ENCODE measurements around the gene UROD.
"Not testable (repeated sequence)": the region's sequence is repeated elsewhere in the genome, so short reads cannot be mapped to it uniquely, and the experiment has no call there.

UROD gene

GRCh38 chr1:45011837-45012638, at the start of gene UROD:
Gene UROD (plus strand): TSS chr1:45012254. CDS start chr1:45012266, 12 bp downstream.
- peak; percentile 89 to 91 for DNase-seq (ENCODE audit: low read depth in 2 of 2)

GRCh38 chr1:44962729-44963128, 49.3 kb upstream of the UROD start:
- no peak for DNase-seq (ENCODE audit: low read depth in 2 of 2)

GRCh38 chr1:44964396-44964795, 47.7 kb upstream of the UROD start:
- DNase-seq (ENCODE audit: low read depth in 2 of 2): no peak

- peak in 1 of 2 experiments; percentile 6 for DNase-seq (ENCODE audit: low read depth in 2 of 2)
Measured at GRCh38 chr1:44970317-44970716, 41.7 kb upstream of the UROD start.

GRCh38 chr1:44973645-44974044, 38.4 kb upstream of the UROD start:
- DNase-seq (ENCODE audit: low read depth in 2 of 2): no peak

GRCh38 chr1:44976252-44976651, 35.8 kb upstream of the UROD start:
- no peak for DNase-seq (ENCODE audit: low read depth in 2 of 2)

- not testable (repeated sequence) for DNase-seq (ENCODE audit: low read depth in 2 of 2)
Measured at GRCh38 chr1:44977372-44977771, 34.7 kb upstream of the UROD start.

GRCh38 chr1:44985747-44986359, 26.2 kb upstream of the UROD start:
- DNase-seq (ENCODE audit: low read depth in 2 of 2): no peak

- no peak for DNase-seq (ENCODE audit: low read depth in 2 of 2)
Measured at GRCh38 chr1:44988531-44989156, 23.4 kb upstream of the UROD start.

GRCh38 chr1:44994309-44994898, 17.6 kb upstream of the UROD start:
- no peak for DNase-seq (ENCODE audit: low read depth in 2 of 2)

GRCh38 chr1:44995467-44996238, 16.4 kb upstream of the UROD start:
- DNase-seq (ENCODE audit: low read depth in 2 of 2): no peak

- DNase-seq (ENCODE audit: low read depth in 2 of 2): no peak
Measured at GRCh38 chr1:44999232-44999631, 12.8 kb upstream of the UROD start.

GRCh38 chr1:45001011-45001481, 11.0 kb upstream of the UROD start:
- no peak for DNase-seq (ENCODE audit: low read depth in 2 of 2)

- not testable (repeated sequence) for DNase-seq (ENCODE audit: low read depth in 2 of 2)
Measured at GRCh38 chr1:45001576-45001975, 10.5 kb upstream of the UROD start.

GRCh38 chr1:45002650-45003645, 9.1 kb upstream of the UROD start:
- DNase-seq (ENCODE audit: low read depth in 2 of 2): no peak

- no peak for DNase-seq (ENCODE audit: low read depth in 2 of 2)
Measured at GRCh38 chr1:45003741-45004140, 8.3 kb upstream of the UROD start.

GRCh38 chr1:45004281-45004920, 7.7 kb upstream of the UROD start:
- DNase-seq (ENCODE audit: low read depth in 2 of 2): no peak

GRCh38 chr1:45005761-45006160, 6.3 kb upstream of the UROD start:
- DNase-seq (ENCODE audit: low read depth in 2 of 2): no peak

- DNase-seq (ENCODE audit: low read depth in 2 of 2): no peak
Measured at GRCh38 chr1:45007311-45007710, 4.7 kb upstream of the UROD start.

- DNase-seq (ENCODE audit: low read depth in 2 of 2): no peak
Measured at GRCh38 chr1:45008076-45008475, 4.0 kb upstream of the UROD start.

Measured in fibroblast of skin of left quadriceps (primary cell).